HG02884 (cell line): ENCODE data around the gene WDR27.
"Not testable (repeated sequence)": the region's sequence is repeated elsewhere in the genome, so short reads cannot be mapped to it uniquely, and the experiment has no call there.

Source experiments
- ATAC-seq: cut with Tn5 transposase; IDR thresholded peaks from one replicate; pipeline ENCODE4 v1.9.1; 2021; ENCODE audit warnings: mild to moderate bottlenecking, moderate library complexity; ENCODE audit not compliant: unreplicated experiment

WDR27 gene

GRCh38 chr6:169710009-169710408 lies 8.2 kb upstream of the WDR27 start:
- ATAC-seq = no peak

DNA sequence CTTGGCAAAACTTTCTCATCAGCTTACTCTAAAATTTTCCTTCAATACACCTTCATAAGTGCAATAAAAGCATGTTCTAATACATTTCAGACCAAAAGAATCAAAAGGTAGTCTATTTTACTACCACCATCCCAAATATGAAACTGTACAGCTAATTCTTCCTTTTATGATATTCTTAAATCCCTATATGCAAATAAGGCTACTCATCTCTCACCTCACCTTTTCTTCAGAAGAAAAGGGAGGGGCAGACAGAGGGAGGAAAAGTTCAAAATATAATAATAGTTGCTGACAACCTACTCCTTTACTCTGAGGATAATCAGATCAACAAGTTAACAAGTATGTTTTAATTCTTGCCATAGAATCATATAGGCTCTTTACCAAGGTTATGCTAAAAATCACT lies 7.5 kb upstream of the WDR27 start:
- ATAC-seq = peak; percentile 58

GRCh38 chr6:169707772-169708171 lies 5.9 kb upstream of the WDR27 start:
- ATAC-seq = no peak

DNA sequence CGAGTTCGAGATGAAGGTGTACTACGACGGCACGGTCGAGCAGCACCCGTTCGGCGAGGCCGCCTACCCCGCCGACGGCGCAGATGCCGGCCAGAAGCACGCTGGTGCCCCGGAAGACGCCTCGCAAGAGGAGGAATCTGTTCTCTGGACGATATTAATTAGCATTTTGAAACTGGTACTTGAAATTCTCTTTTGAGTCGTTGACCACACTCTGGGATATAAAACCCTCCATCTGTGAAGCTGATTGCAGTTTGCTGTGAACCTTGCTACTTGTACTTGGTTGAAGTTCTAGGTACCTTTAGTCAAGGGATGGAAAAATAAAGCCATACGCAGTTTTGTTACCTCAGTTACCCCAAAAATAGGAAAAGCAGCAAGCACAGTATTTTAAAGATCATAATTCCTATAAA lies 1.0 kb upstream of the WDR27 start:
- ATAC-seq = peak; percentile 13

- ATAC-seq = peak; percentile 9
Observed at GRCh38 chr6:169701311-169701953, 397 bp downstream of the WDR27 start.

GRCh38 chr6:169700296-169700695 lies 1.5 kb downstream of the WDR27 start:
- no peak for ATAC-seq

DNA sequence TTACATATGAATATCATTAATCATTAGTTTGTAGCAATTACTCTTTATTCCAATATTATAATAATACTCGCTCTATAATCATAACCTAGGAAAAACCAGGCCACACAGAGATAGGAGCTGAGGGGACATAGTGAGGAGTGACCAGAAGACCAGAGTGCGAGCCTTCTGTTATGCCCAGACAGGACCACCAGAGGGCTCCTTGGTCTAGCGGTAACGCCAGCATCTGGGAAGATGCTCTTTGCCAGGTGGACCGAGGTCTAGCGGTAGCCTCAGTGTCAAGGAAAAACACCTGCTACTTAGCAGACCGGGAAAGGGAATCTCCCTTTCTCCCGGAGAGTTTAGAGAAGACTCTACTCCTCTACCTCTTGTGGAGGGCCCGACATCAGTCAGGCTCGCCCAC lies 4.7 kb downstream of the WDR27 start:
- not testable (repeated sequence) for ATAC-seq

DNA sequence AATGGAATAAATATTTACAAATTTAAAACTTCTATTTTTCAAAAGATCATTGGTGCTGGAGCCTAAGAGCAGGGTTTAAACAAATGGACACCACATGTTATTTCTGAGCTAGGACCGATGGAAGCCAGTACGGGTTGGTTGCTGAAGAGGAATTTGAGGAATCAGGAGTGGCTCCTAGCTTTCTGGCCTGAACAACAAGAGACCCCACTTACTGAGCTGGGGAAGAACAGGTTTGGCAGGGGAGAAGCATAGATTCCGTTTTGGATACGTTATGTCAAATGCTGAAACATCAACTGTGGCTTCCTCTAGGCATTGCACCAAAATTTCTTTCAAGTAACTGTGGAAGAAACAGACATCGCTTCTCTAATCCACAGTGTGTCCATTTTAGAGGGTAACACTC lies 6.7 kb downstream of the WDR27 start:
- no peak for ATAC-seq

GRCh38 chr6:169692516-169692915 lies 9.3 kb downstream of the WDR27 start:
- no peak for ATAC-seq

GRCh38 chr6:169691260-169691659 lies 10.6 kb downstream of the WDR27 start:
- ATAC-seq = no peak

GRCh38 chr6:169689287-169689686 lies 12.5 kb downstream of the WDR27 start:
- ATAC-seq = no peak

DNA sequence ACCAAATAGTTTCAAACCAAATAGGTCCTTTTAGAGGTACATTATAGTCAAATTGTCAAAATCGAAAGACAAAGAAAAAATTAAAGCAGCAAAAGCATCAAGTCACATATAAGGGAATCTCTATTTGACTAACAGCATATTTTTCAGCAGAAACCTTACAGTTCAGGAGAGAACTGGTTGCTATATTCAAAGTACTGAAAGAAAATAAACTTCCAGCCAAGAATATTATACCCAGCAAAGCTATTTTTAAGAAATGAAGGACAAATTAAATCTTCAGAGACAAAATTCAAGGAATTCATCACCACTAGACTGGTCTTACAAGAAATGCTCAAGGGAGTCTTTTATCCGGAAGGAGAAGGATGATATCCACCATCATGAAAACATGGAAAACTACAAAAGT lies 16.0 kb downstream of the WDR27 start:
- ATAC-seq = no peak

- no peak for ATAC-seq
Observed at GRCh38 chr6:169684056-169684455, 17.8 kb downstream of the WDR27 start.

DNA sequence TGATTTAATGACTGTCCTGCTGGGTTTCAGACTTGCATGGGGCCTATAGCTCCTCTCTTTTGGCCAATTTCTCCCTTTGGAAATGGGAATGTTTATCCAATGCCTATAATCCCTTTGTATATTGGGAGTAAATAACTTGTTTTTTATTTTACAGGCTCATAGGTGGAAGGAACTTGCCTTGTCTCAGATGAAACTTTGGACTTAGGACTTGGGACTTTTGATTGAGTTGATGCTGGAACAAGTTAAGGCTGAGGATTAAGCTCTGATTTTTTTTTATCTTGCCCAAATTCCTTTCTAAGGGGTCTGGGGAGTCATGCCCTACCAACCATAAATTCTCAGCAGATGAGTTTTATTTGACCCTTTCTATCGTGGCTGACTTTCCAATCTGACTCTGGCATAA lies 23.5 kb downstream of the WDR27 start:
- ATAC-seq = no peak

DNA sequence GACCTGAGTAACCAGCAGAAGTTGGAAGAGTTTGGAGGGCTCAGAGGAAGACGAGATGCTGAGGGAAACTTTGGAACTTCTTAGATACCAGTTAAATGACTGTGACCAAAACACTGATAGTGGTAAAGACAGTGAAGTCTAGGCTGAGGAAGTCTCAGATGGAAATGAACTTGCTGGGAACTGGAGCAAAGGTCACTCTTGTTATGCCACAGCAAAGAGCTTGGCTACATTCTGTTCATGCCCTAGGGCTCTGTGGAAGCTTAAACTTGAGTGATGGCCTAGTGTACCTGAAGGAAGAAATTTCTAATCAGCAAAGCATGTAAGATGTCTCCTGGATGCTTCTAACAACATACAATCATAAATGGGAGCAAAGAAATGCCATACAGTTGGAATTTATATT lies 24.7 kb downstream of the WDR27 start:
- no peak for ATAC-seq

DNA sequence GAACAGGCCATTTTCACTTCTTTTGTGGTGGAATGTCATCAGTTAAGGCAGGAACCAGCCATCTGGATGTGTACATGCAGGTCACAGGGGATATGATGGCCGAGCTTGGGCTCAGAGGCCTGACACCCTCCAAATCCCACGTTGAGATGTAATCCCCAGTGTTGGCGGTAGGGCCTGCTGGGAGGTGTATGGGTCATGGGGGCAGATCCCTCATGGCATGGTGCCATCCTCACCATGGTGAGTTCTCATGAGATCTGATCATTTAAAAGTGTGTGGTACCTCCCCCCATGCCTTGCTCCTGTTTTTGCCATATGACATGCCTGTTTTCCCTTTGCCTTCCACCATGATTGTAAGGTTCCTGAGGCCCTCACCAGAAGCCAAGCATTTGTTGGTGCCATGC lies 26.8 kb downstream of the WDR27 start:
- ATAC-seq = no peak

- ATAC-seq = no peak
Observed at GRCh38 chr6:169671563-169671962, 30.3 kb downstream of the WDR27 start.

DNA sequence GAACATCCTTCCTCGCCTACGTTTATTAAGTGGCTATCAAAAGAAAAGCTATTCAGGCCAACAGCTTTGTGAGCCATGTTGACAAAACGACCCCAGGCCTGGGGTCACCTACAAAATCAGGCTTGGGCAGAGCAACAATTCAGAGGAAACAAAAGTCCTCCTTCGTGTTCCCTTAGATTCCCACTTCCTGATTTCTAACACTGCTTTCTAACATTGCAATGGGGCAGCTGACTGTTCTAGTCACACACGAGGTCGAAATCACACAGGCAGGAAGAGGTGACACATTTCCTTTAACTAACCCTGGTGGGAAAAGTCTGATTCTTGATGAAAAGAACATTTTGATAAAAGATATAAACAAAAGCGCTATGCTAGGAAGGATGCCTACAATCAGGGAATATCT lies 31.9 kb downstream of the WDR27 start:
- ATAC-seq = no peak

DNA sequence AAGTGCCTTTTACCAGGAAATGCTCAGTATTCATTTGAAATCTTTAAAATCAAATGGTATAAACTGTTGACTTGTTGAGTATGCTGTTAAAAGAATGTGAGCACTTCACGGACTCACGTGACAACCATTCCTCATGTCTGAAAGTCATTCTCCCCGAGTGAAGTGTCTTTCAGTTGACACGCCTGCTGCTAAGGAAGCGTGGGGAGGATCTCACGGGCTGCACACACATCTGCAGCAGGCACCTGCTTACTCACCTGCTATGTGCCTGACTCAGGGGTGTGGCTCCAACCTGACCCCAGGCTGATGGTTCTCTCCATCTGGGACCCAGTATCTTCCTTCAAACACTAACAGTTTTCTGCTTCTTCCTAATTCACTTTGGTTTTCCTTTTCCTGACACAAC lies 32.7 kb downstream of the WDR27 start:
- ATAC-seq = no peak

GRCh38 chr6:169668203-169668847 lies 33.5 kb downstream of the WDR27 start:
- no peak for ATAC-seq

DNA sequence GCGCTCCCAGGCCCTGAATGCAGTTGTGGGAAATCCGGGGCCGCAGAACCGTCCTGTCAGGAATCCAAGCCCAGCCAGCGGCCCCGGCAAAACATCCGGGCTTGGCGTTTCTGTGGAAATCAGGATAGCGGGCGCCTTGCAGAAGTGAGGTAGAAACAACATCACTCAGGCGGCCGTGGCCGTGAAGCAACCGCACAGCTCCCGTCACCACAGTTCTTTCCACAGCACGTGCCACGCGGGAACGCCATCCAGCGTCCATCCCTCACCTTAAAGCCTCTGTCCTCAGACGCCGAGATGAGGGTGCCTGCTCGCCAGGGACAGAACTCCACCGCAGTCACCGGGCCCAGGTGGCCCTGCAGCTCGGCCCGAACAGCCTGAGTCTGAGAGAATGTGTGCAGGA lies 34.1 kb downstream of the WDR27 start:
- no peak for ATAC-seq

- no peak for ATAC-seq
Observed at GRCh38 chr6:169666441-169666840, 35.4 kb downstream of the WDR27 start.

DNA sequence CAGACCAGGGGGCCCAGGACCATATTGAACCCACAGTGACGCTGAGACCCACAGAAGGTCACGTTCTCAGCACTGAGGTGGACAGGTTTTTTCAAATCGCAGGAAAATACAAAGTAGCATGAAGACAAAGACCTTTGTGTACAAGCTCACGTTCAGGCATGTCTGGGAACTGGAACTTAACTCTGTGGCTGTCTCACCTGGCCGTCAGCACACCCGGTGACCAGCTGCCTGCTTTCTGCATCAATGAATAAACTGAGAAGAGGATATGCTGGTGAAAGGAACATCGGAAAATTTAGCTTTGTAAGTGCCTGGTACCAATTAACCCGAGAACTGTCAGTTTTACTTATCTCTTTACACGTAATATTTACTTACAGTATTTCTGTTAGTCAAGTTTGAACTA lies 36.5 kb downstream of the WDR27 start:
- no peak for ATAC-seq
